Right ventricle myocardium inferior (tissue), 1 donor: ENCODE data around the gene SLAMF7. TPM values are rescaled to one million over a fixed set of nuclear protein-coding genes. Genes with fewer than 3 reads are reported as not detected.

ENCODE experiments used
- ATAC-seq: fragments of 200-7000 bp; cut with Tn5 transposase; one replicate; pipeline ENCODE4 v1.9.1; 2020; ENCODE audit warnings: mild to moderate bottlenecking, moderate library complexity
- DNase-seq: peaks from one replicate; pipeline ENCODE4 v3.0.0; 2021; ENCODE audit errors: missing footprints
- intact Hi-C: fragments of 100-400 bp; cut with DNase I; formaldehyde crosslinking; loops from one replicate; pipeline ENCODE4 v1.11.0; 2022
- total RNA-seq: library from RNA; stranded (reverse); fragmentation: NEBNext Ultra II Directional; extraction: Animal tissue kit (Norgen Biotek cat#: 25700); gene quantifications from one replicate; pipeline ENCODE4 v1.2.1, GENCODE V29; 2021
- donor health status: DM: no; HTN: yes; CAD: no; lungs with severe emphysema.

The SLAMF7 gene
- total RNA-seq, 1 donor from 2014 or later = 0.46 TPM

- ATAC-seq (no peak), DNase-seq (no peak)
- intact Hi-C loops = no loop called here
These were observed 2.7 kb downstream of the SLAMF7 start for GRCh38 chr1:160741612-160742348.

DNA sequence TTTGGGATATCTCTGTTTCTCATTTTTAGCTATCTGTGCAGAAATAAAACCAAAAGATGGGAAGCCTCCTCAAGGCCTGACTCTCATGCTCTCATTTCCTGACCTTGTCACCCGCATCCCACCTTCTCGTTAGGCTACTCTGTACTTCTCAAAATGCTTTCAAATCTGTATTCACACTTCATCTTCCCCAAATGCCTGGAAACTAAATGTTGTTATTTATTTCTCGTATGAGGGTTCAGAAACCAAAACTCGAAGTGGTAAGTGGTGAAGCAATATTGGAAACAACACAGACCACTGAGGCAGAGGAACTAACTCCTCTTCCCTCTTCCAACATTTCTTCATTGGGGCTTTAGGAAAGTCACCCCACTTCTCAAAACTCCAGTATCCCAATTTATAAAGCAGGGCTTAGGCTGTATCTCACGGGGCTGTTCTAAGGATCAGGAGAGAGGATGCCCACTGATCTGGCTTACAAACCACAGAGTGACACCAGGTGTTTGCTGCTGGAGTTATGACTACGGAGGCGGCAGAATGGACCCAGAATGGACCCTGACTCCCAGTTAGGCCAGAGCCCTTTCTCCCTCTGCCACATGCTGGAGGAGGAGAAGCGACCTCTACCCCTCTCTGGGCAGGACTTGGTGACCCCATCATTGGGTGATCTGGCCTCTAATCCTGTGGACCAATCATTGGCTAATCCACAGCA lies 3.5 kb downstream of the SLAMF7 start:
- intact Hi-C loops = no loop called here
- no peak for ATAC-seq
- DNase-seq = no peak

- intact Hi-C loops = no loop called here
- DNase-seq (no peak), ATAC-seq (no peak)
These were observed 4.2 kb downstream of the SLAMF7 start for GRCh38 chr1:160743266-160743665.

- intact Hi-C loops = no loop called here
- DNase-seq (no peak), ATAC-seq (no peak)
These were observed 5.3 kb downstream of the SLAMF7 start for GRCh38 chr1:160744199-160744851.

- intact Hi-C loops = no loop called here
- ATAC-seq = no peak
- DNase-seq = no peak
These were observed 5.9 kb downstream of the SLAMF7 start for GRCh38 chr1:160744852-160745520.

DNA sequence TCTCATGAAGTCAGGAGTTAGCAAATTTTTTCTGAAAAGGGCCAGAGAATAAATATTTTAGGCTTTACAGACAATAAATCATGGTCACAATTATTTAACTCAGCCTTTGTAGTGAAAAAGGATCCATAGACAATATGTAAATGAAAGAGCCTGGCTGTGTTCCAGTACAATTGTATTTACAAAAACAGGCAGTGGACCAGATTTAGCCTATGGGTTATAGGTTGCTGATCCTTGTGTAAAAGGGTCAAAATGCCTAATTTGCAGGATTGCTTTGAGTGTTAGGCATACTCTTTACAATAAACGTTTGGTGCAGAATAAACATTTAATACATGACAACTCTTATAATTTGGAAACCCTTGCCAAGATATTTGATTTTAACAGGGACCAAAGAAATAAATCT lies 6.5 kb downstream of the SLAMF7 start:
- DNase-seq (no peak), ATAC-seq (no peak)
- intact Hi-C loops = no loop called here

DNA sequence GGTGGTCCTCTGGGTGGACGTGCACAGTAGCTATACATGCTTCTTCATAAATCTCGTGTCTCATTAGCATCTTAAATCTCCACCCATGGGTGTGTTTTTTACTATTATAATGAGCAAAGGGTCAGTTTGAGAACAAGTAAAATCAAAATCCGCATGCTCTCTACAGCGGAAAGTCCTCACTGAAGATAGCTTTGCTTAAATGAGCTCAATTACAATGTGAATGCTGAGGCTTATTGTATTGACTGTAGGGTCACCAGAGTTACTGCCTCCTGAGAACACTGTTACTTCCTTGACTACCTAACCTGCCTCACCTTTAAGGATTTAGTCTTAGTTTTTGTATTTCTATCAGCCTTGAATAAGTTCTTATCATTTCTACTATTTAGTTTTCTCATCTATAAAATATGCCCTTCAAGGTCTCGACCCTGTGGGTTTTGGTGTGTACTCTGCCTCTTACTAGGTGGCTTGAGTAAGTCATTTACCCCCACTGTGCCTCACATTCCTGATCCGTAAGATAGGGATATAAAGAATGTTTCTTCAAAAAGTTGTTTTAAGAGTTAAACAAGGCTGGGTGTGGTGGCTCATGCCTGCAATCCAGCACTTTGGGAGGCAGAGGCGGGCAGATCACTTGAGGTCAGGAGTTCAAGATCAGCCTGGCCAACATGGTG lies 7.9 kb downstream of the SLAMF7 start:
- no peak for ATAC-seq
- DNase-seq = no peak
- intact Hi-C loops = no loop called here

- intact Hi-C loops = no loop called here
- ATAC-seq (no peak), DNase-seq (no peak)
These were observed 8.7 kb downstream of the SLAMF7 start for GRCh38 chr1:160747717-160748116.

DNA sequence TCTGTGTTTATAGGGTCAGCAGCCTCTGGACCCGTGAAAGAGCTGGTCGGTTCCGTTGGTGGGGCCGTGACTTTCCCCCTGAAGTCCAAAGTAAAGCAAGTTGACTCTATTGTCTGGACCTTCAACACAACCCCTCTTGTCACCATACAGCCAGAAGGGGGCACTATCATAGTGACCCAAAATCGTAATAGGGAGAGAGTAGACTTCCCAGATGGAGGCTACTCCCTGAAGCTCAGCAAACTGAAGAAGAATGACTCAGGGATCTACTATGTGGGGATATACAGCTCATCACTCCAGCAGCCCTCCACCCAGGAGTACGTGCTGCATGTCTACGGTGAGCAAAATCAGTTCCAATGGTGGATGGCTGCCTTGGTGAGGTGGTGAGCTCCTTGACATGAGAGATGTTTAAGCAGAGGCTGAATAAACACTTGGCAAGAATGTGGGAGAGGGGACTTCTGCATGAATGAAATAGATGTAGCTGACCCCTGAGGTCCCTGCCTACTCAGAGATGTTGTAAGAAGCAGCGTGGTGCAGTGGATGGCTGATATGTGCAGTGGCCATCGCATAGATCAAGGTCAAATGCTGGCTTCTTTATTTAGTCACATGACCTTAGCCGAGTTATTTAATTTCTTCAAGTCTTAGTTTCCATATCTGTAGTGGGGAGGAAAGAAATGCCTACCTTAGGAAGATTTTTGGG lies 9.3 kb downstream of the SLAMF7 start:
- intact Hi-C loops = no loop called here
- DNase-seq = no peak
- no peak for ATAC-seq

DNA sequence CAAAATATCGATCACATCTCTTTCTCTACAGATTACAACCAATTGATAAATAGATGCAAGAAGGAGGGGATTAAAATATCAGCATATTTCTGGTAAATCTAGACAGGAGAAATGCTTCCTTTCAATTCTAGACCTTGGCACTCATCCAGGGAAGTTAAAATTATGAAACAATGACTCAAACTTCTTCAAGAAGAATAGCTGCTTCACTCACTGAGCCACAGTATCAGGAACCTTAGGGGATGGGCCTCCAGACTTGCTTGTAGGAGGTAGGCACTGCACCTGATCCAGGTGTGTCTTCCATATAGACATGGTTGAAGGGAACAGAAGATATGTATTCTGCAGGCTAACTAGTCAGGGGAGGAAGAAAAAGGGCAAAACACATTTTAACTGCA lies 9.8 kb downstream of the SLAMF7 start:
- DNase-seq (no peak), ATAC-seq (no peak)
- intact Hi-C loops = no loop called here

DNA sequence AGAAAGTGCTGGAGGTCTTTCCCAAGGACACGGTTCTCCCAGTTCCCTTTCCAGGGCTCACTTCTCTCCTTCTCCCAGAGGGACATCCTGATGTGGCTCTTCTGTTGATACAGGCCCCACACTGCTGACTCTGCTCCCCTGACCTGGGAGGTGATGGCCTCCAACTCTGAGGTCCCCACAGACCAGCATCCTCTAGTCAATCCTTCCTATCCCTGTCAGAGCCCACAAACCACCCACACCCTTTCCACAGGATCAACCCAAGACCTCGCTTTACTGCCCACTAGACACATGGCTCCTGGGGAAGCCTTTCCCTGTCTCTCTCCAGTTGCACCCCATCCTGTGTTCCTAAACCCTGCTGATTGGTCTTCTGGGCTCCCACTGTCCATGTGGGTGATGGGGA lies 11.6 kb downstream of the SLAMF7 start:
- ATAC-seq (no peak), DNase-seq (no peak)
- intact Hi-C loops = no loop called here

GRCh38 chr1:160752406-160752805 lies 13.4 kb downstream of the SLAMF7 start:
- ATAC-seq (no peak), DNase-seq (no peak)
- intact Hi-C loops = no loop called here

- DNase-seq (no peak), ATAC-seq (no peak)
- intact Hi-C loops = no loop called here
These were observed 13.9 kb downstream of the SLAMF7 start for GRCh38 chr1:160752924-160753323.

- ATAC-seq = no peak
- no peak for DNase-seq
- intact Hi-C loops = no loop called here
These were observed 14.5 kb downstream of the SLAMF7 start for GRCh38 chr1:160753594-160753993.

DNA sequence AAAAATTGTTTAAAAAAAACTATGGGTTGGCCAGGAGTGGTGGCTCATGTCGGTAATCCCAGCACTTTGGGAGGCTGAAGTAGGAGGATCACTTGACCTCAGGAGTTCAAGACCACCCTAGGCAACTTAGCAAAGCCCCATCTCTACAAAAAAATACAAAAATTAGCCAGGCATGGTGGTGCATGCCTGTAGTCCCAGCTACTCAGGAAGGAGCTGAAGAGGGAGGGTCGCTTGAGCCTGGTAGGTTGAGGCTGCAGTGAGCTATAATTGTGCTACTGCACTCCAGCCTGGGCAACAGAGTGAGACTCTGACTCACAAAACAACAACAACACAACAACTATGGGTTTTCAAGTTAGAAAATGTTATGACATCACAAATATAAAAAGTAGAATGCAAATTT lies 16.4 kb downstream of the SLAMF7 start:
- ATAC-seq = no peak
- intact Hi-C loops = no loop called here
- no peak for DNase-seq

- intact Hi-C loops = no loop called here
- no peak for DNase-seq
- no peak for ATAC-seq
These were observed 17.1 kb downstream of the SLAMF7 start for GRCh38 chr1:160755911-160756848.

DNA sequence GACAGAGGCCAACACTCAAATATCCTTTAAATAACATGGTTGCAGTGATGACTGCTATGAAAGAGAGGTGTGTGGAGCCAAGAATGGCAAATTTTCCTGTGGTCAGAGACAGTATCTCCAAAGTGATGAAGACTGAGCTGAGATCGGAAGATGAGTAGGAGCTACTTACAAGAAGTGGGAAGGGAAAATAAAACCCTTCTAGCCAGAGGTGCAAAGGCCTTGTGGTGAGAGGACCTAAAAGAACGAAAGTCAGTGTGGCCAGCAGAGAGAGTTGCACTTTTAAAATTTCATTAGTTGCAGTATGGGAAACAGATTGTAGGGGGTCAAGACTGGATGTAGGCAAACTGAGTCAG lies 17.8 kb downstream of the SLAMF7 start:
- intact Hi-C loops = no loop called here
- DNase-seq (no peak), ATAC-seq (no peak)

GRCh38 chr1:160758521-160758920 lies 19.5 kb downstream of the SLAMF7 start:
- intact Hi-C loops = no loop called here

More at GRCh38 chr1:160758521-160758920, 19.5 kb downstream of the SLAMF7 start:
- ATAC-seq = no peak
- DNase-seq = no peak
